Measurements from ENCODE around the gene RLN2.
"Not testable (repeated sequence)": the region's sequence is repeated elsewhere in the genome, so short reads cannot be mapped to it uniquely, and the experiment has no call there.

DNA sequence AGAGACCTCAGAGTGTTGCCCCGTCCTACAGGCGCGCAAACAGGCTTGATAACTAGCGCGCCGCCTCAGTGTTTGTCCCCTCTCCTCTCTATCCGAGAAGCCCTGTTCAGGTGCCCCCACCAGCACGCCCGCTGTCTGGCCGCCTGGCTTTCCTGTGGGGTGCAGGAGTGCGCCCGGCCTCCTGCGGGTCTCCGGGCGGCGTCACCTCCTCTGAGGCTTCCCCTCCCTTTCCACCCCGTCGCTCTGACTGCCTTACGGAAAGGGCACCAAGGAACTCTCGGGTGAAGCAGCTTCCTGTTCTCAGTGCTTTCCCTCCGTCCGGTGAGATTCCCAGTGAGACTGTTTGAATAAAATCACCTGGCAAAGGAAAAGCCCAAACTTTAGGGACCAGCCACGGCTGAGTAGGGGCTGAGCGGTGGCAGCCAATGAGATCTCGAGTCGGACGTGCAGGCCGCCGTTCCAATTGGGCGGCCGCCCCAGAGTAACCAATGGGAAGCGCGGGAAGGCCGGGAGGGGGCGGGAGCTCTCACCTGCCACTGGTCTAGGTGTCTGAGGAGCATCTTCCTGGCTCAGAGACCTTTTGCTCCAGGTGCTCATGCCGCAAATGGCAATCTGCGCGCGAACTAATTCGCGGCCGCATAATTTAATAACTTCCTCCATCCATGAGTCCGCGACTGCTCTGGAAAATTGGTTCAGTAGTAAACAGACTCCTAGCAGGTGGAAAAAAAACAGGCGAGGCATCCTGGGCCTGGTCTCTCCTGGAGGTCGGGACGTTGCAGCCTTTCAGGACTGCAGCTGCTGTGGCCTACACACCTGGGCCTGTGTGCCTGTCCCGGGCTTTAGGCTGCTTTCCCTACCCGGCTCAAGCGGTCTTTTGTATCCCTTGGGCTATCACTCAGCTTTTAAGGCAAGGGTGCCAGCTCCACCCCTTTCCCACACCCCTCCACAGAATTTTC lies at the start of gene RLN2:
- TF ChIP-seq POLR2AphosphoS5, POLR2A (IDR thresholded peaks at IDR 0.05): not testable (repeated sequence)
- TF ChIP-seq, protein P1, sequence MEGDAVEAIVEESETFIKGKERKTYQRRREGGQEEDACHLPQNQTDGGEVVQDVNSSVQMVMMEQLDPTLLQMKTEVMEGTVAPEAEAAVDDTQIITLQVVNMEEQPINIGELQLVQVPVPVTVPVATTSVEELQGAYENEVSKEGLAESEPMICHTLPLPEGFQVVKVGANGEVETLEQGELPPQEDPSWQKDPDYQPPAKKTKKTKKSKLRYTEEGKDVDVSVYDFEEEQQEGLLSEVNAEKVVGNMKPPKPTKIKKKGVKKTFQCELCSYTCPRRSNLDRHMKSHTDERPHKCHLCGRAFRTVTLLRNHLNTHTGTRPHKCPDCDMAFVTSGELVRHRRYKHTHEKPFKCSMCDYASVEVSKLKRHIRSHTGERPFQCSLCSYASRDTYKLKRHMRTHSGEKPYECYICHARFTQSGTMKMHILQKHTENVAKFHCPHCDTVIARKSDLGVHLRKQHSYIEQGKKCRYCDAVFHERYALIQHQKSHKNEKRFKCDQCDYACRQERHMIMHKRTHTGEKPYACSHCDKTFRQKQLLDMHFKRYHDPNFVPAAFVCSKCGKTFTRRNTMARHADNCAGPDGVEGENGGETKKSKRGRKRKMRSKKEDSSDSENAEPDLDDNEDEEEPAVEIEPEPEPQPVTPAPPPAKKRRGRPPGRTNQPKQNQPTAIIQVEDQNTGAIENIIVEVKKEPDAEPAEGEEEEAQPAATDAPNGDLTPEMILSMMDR (IDR thresholded peaks at IDR 0.05), result not testable (repeated sequence)

Measured in prostate gland (tissue), 2 donors.